ENCODE measurements around the gene KRTAP10-12.
"Not testable (repeated sequence)": the region's sequence is repeated elsewhere in the genome, so short reads cannot be mapped to it uniquely, and the experiment has no call there.

DNA sequence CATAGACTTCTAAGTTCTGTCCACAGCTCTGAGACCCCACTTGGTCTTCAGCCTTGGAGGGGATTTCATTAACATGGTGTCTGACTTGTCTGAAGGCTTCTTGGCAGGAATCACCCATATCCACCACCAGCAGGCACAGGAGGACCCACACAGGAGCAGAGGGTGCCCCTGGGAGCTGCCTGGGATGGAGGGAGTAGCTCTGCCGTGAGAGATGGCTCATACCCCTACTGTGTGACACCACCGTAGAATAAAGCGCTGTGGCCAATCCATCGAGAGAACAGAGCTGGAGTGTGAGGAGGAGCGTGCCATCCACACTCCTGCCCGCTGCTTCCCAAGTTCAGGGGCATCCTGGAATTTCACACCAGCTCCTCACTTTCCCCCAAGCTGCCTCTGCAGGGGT is 11.9 kb upstream of the KRTAP10-12 start:
- TF ChIP-seq, protein P1, sequence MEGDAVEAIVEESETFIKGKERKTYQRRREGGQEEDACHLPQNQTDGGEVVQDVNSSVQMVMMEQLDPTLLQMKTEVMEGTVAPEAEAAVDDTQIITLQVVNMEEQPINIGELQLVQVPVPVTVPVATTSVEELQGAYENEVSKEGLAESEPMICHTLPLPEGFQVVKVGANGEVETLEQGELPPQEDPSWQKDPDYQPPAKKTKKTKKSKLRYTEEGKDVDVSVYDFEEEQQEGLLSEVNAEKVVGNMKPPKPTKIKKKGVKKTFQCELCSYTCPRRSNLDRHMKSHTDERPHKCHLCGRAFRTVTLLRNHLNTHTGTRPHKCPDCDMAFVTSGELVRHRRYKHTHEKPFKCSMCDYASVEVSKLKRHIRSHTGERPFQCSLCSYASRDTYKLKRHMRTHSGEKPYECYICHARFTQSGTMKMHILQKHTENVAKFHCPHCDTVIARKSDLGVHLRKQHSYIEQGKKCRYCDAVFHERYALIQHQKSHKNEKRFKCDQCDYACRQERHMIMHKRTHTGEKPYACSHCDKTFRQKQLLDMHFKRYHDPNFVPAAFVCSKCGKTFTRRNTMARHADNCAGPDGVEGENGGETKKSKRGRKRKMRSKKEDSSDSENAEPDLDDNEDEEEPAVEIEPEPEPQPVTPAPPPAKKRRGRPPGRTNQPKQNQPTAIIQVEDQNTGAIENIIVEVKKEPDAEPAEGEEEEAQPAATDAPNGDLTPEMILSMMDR (IDR thresholded peaks at IDR 0.05), result not testable (repeated sequence)
- not testable (repeated sequence) for TF ChIP-seq HMGA2 (CRISPR knock-in tag; IDR thresholded peaks at IDR 0.05); KAT7 (CRISPR knock-in tag; IDR thresholded peaks at IDR 0.05; ENCODE audit: borderline replicate concordance); TEAD1 (CRISPR knock-in tag; IDR thresholded peaks at IDR 0.05); NR2C2 (CRISPR knock-in tag; IDR thresholded peaks at IDR 0.05); ZNF671 (CRISPR knock-in tag; IDR thresholded peaks at IDR 0.05); ZNF416 (CRISPR knock-in tag; IDR thresholded peaks at IDR 0.05)
- TF ChIP-seq, protein P2, sequence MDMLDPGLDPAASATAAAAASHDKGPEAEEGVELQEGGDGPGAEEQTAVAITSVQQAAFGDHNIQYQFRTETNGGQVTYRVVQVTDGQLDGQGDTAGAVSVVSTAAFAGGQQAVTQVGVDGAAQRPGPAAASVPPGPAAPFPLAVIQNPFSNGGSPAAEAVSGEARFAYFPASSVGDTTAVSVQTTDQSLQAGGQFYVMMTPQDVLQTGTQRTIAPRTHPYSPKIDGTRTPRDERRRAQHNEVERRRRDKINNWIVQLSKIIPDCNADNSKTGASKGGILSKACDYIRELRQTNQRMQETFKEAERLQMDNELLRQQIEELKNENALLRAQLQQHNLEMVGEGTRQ (CRISPR knock-in tag; IDR thresholded peaks at IDR 0.05), result not testable (repeated sequence)
- TF ChIP-seq, protein P3, sequence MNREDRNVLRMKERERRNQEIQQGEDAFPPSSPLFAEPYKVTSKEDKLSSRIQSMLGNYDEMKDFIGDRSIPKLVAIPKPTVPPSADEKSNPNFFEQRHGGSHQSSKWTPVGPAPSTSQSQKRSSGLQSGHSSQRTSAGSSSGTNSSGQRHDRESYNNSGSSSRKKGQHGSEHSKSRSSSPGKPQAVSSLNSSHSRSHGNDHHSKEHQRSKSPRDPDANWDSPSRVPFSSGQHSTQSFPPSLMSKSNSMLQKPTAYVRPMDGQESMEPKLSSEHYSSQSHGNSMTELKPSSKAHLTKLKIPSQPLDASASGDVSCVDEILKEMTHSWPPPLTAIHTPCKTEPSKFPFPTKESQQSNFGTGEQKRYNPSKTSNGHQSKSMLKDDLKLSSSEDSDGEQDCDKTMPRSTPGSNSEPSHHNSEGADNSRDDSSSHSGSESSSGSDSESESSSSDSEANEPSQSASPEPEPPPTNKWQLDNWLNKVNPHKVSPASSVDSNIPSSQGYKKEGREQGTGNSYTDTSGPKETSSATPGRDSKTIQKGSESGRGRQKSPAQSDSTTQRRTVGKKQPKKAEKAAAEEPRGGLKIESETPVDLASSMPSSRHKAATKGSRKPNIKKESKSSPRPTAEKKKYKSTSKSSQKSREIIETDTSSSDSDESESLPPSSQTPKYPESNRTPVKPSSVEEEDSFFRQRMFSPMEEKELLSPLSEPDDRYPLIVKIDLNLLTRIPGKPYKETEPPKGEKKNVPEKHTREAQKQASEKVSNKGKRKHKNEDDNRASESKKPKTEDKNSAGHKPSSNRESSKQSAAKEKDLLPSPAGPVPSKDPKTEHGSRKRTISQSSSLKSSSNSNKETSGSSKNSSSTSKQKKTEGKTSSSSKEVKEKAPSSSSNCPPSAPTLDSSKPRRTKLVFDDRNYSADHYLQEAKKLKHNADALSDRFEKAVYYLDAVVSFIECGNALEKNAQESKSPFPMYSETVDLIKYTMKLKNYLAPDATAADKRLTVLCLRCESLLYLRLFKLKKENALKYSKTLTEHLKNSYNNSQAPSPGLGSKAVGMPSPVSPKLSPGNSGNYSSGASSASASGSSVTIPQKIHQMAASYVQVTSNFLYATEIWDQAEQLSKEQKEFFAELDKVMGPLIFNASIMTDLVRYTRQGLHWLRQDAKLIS (CRISPR knock-in tag; IDR thresholded peaks at IDR 0.05; ENCODE audit: borderline replicate concordance), result not testable (repeated sequence)
